K562 (cell line): ENCODE results near the gene RALB. TPM values are rescaled to one million over a fixed set of nuclear protein-coding genes. Genes with fewer than 3 reads are reported as not detected.
A peak's percentile ranks its signal among the peaks of the same experiment; 100 is the strongest.

Experiments
- ARID1B ChIP-seq: fragments of 450-650 bp; IDR thresholded peaks from 2 replicates; pipeline ENCODE4 v1.6.1; 2016; ENCODE audit warnings: antibody characterized with exemption, mild to moderate bottlenecking, inconsistent platforms
- ARNT ChIP-seq, 2 experiments: fragments of 450-650 bp; IDR thresholded peaks; 2 replicates each; pipeline ENCODE4 v1.6.1; 2016; ENCODE audit warnings: mild to moderate bottlenecking in 1 of 2
- CHD2 ChIP-seq: IDR thresholded peaks from 2 replicates; pipeline ENCODE4 v1.6.1; 2011; ENCODE audit warnings: low read depth, low read length
- CSDE1 ChIP-seq, 2 experiments: fragments of 450-650 bp; IDR thresholded peaks; 2 replicates each; pipeline ENCODE4 v1.6.1; 2016; ENCODE audit warnings: mild to moderate bottlenecking in 1 of 2
- GATAD2A ChIP-seq: fragments of 450-650 bp; IDR thresholded peaks from 2 replicates; pipeline ENCODE4 v1.6.1; 2017
- MED1 ChIP-seq: sonication (generic); formaldehyde crosslinking; IDR thresholded peaks from 2 replicates; pipeline ENCODE4 v1.8.1; 2023; ENCODE audit warnings: missing genetic modification reagents, borderline replicate concordance
- MTA3 ChIP-seq: fragments of 450-650 bp; formaldehyde crosslinking; IDR thresholded peaks from 2 replicates; pipeline ENCODE4 v1.6.1; 2017; ENCODE audit warnings: mild to moderate bottlenecking, borderline replicate concordance
- NR2C2 ChIP-seq, 2 experiments: fragments of 200-800 bp in 1 of 2; sonication (Bioruptor generic) in 1 of 2; sonication (generic) in 1 of 2; formaldehyde crosslinking in 1 of 2; IDR thresholded peaks; 2 replicates each; pipeline versions ENCODE4 v1.6.1 to v1.8.0; 2016 to 2022; ENCODE audit warnings: mild to moderate bottlenecking in 1 of 2, missing compliant biosample characterization in 1 of 2, missing genetic modification characterization in 1 of 2, missing genetic modification reagents in 1 of 2
- PCBP1 ChIP-seq: fragments of 200-400 bp; formaldehyde crosslinking; IDR thresholded peaks from 2 replicates; pipeline ENCODE4 v1.6.1; 2018; ENCODE audit warnings: mild to moderate bottlenecking, low read depth, low read length; ENCODE audit not compliant: poor library complexity, severe bottlenecking
- PHF21A ChIP-seq: fragments of 450-650 bp; IDR thresholded peaks from 2 replicates; pipeline ENCODE4 v1.6.1; 2017; ENCODE audit warnings: low read depth, borderline replicate concordance
- RREB1 ChIP-seq: fragments of 250-450 bp; sonication (Bioruptor Pico); IDR thresholded peaks from 2 replicates; pipeline ENCODE4 v1.4.0; 2020
- STAT5A ChIP-seq: IDR thresholded peaks from 2 replicates; pipeline ENCODE4 v1.6.1; 2012; ENCODE audit warnings: low read length, inconsistent platforms, borderline replicate concordance
- XRCC3 ChIP-seq: fragments of 450-650 bp; IDR thresholded peaks from 2 replicates; pipeline ENCODE4 v1.6.1; 2017; ENCODE audit warnings: mild to moderate bottlenecking, moderate library complexity
- ZBTB34 ChIP-seq: fragments of 250-450 bp; sonication (Bioruptor Pico); IDR thresholded peaks from 2 replicates; pipeline ENCODE4 v1.8.0; 2021; ENCODE audit warnings: mild to moderate bottlenecking, moderate library complexity
- ZNF174 ChIP-seq: fragments of 250-450 bp; sonication (Bioruptor Pico); IDR thresholded peaks from 2 replicates; pipeline ENCODE4 v1.4.0; 2020; ENCODE audit warnings: mild to moderate bottlenecking
- ZSCAN32 ChIP-seq: fragments of 450-650 bp; formaldehyde crosslinking; IDR thresholded peaks from 2 replicates; pipeline ENCODE4 v1.4.0; 2020; ENCODE audit warnings: mild to moderate bottlenecking, moderate library complexity
- polyA plus RNA-seq, 8 experiments: library from polyadenylated mRNA; depleted of rRNA in 4 of 8; stranded (reverse) in 5 of 8; unstranded in 3 of 8; fragments of >200 nt; fragmentation: Nextera tagmentation in 2 of 8; fragmentation: Illumina TruSeq in 1 of 8; extraction: Ambion mirVana in 2 of 8; extraction: Trizol in 1 of 8; gene quantifications; 2 replicates each; pipeline versions ENCODE4 v1.2.1 to v1.2.3, GENCODE V29; 2011 to 2014; ENCODE audit warnings: inconsistent platforms in 1 of 8, missing spikeins in 1 of 8
- total RNA-seq, 7 experiments: library from RNA; depleted of rRNA in 6 of 7; stranded (reverse); fragments of >200 nt in 6 of 7; fragmentation: Illumina TruSeq in 2 of 7; extraction: Trizol in 2 of 7; gene quantifications; 2 replicates each; pipeline versions ENCODE4 v1.2.1 to v1.2.3, GENCODE V29; 2011 to 2021; ENCODE audit warnings: low replicate concordance in 1 of 7
- TF ChIP-seq, protein P1 (sequence below): fragments of 450-650 bp; IDR thresholded peaks from 2 replicates; pipeline ENCODE4 v1.6.1; 2016; ENCODE audit warnings: mild to moderate bottlenecking
- TF ChIP-seq, protein P2 (sequence below): IDR thresholded peaks from 2 replicates; pipeline ENCODE4 v1.6.1; 2016; ENCODE audit warnings: missing genetic modification characterization, missing compliant biosample characterization

The RALB gene
- total and polyA plus RNA-seq, 9 of the 15 experiments (the other 6 are each of a cell fraction or from before 2014, with no cell fraction given) = 14.8 to 65.6 (median 38.4) TPM

DNA sequence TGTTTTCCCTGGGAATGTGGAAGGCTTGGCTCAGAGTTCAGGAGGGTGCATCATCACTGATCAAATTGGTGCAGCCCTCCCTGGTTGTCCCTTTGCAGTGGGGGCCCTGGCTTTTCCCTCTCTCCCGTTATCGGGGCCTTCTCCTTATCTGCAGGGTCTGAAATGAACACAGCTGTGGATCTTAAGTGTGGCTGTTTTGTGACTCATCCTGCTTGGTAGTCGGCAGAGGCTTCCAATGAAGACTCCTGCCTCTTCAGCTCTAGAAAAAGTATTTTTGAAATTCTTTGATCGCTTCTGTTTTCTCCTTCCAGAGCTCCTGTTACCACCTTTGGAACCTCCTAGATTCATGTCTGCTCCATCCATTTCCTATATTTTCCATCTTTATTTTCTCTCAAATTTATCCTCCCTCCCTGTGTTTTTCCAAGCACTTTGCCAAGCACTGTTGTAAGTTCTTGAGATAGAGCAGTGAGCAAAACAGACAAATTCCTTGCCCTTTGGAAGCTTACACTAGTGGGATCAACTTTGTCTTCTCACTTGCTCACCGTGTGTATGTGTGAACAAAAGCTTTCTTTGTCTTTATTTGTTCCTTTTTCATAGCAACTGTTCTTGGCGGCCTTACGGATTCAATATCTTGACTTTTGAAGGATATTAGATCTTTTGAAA lies 45.7 kb downstream of the RALB start (continued):
- TF ChIP-seq RREB1 = no peak
- no peak for TF ChIP-seq ZBTB34 (CRISPR knock-in tag)
- TF ChIP-seq PHF21A = no peak
- TF ChIP-seq ARNT (IDR thresholded peaks at IDR 0.05) = no peak
- TF ChIP-seq CHD2 = no peak
- TF ChIP-seq, protein P1, sequence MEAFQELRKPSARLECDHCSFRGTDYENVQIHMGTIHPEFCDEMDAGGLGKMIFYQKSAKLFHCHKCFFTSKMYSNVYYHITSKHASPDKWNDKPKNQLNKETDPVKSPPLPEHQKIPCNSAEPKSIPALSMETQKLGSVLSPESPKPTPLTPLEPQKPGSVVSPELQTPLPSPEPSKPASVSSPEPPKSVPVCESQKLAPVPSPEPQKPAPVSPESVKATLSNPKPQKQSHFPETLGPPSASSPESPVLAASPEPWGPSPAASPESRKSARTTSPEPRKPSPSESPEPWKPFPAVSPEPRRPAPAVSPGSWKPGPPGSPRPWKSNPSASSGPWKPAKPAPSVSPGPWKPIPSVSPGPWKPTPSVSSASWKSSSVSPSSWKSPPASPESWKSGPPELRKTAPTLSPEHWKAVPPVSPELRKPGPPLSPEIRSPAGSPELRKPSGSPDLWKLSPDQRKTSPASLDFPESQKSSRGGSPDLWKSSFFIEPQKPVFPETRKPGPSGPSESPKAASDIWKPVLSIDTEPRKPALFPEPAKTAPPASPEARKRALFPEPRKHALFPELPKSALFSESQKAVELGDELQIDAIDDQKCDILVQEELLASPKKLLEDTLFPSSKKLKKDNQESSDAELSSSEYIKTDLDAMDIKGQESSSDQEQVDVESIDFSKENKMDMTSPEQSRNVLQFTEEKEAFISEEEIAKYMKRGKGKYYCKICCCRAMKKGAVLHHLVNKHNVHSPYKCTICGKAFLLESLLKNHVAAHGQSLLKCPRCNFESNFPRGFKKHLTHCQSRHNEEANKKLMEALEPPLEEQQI = no peak
- TF ChIP-seq ARID1B = peak; percentile 88
- no peak for TF ChIP-seq CSDE1 (IDR thresholded peaks at IDR 0.05)
- TF ChIP-seq XRCC3 = no peak
- no peak for TF ChIP-seq NR2C2 (CRISPR knock-in tag; IDR thresholded peaks at IDR 0.05)
- no peak for TF ChIP-seq NR2C2 (tag; IDR thresholded peaks at IDR 0.05)
- 0 out of 2 replicates have a peak, but pooled peaks have one; percentile 35 for TF ChIP-seq MTA3
- TF ChIP-seq, protein P2, sequence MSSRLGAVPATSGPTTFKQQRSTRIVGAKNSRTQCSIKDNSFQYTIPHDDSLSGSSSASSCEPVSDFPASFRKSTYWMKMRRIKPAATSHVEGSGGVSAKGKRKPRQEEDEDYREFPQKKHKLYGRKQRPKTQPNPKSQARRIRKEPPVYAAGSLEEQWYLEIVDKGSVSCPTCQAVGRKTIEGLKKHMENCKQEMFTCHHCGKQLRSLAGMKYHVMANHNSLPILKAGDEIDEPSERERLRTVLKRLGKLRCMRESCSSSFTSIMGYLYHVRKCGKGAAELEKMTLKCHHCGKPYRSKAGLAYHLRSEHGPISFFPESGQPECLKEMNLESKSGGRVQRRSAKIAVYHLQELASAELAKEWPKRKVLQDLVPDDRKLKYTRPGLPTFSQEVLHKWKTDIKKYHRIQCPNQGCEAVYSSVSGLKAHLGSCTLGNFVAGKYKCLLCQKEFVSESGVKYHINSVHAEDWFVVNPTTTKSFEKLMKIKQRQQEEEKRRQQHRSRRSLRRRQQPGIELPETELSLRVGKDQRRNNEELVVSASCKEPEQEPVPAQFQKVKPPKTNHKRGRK (tag) = no peak
- TF ChIP-seq PCBP1 = no peak
- peak; percentile 82; the same call in 1 of the 2 replicates for TF ChIP-seq ZSCAN32
- no peak for TF ChIP-seq MED1 (CRISPR knock-in tag)
- TF ChIP-seq STAT5A = no peak
- no peak for TF ChIP-seq ZNF174 (CRISPR knock-in tag)
- no peak for TF ChIP-seq GATAD2A
